T-helper 17 cell (primary cell): ENCODE data around the gene TSFM. TPM values are rescaled to one million over a fixed set of nuclear protein-coding genes. Genes with fewer than 3 reads are reported as not detected.
A peak's percentile ranks its signal among the peaks of the same experiment; 100 is the strongest.

Experiments used
- ATAC-seq: fragments of 150-1000 bp; cut with Tn5 transposase; 2 replicates; pipeline ENCODE4 v1.10.0; 2021; ENCODE audit warnings: mild to moderate bottlenecking, moderate library complexity
- DNase-seq, 3 donors: peaks; one replicate each; pipeline versions ENCODE4 v3.0.0 to v3.0.0-alpha.2; 2020 to 2021
- H3K9me3 ChIP-seq: one replicate; pipeline ENCODE4 v1.7.0; 2013; ENCODE audit warnings: low read length, mild to moderate bottlenecking; ENCODE audit not compliant: control insufficient read depth, poor library complexity, severe bottlenecking
- H3K27ac Mint-ChIP-seq: one replicate; pipeline ENCODE4 v1.8.0; 2022; ENCODE audit warnings: mild to moderate bottlenecking, moderate library complexity, mixed read lengths
- H3K27me3 Mint-ChIP-seq: one replicate; pipeline ENCODE4 v1.8.0; 2022; ENCODE audit warnings: mixed read lengths
- H3K36me3 Mint-ChIP-seq: one replicate; pipeline ENCODE4 v1.8.0; 2022; ENCODE audit warnings: low read depth, mixed read lengths
- H3K4me1 Mint-ChIP-seq: one replicate; pipeline ENCODE4 v1.8.0; 2022; ENCODE audit warnings: mild to moderate bottlenecking, mixed read lengths
- H3K4me3 Mint-ChIP-seq: one replicate; pipeline ENCODE4 v1.8.0; 2022; ENCODE audit warnings: mild to moderate bottlenecking, moderate library complexity, mixed read lengths
- total RNA-seq, 4 donors: library from RNA in 2 of 4; stranded (reverse) in 2 of 4; gene quantifications; one replicate each; pipeline ENCODE4 v1.2.3 and lab custom pipeline; 2022 to 2026

The TSFM gene
- total RNA-seq, 2 donors from 2014 or later, result 12.5 to 17.9 TPM

DNA sequence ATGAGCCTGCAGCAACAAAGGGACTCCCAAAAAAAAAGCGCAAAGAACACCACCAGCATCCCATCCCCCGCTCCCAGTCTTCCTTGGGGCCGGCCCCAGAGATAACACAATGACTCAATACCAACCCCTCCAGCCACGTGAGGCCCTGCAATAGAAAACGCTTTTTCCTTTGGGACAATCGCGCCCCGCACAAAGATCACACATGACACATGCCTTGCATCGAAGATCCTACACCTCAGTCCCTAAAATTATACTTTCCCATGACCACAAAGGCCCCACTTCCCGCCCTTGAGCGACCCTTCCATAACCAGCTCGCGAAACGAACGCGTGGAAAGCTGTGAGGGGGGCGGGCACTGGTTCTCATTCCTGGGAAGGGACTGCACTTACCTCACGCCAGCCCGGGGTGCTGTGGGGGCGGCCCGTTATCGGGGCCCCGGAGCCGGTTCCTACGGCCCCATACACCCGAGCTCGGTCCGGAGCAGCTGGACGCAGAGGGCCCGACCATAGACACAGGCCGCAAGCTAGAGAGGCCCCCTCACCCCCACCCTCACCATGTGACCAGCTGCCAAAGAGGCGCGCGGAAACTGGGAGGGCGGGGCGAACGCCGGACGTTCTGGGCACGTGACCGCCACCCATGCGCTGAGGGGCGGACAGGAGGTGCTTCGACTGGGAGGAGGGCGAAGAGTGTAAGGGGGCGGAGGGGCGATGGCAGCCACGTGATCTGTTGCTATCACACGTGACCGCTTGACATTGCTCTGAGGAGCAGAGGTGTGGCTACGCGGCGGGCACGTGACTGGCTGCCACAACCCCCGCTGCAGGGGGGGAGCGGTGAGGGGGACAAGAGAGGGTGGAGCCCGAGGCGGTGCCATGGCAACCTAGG is 30.6 kb upstream of the TSFM start, which contains the start of gene CDK4:
Gene CDK4, minus strand, starts transcription at position 523 of the 880 bp plus-strand sequence. CDS start 593 bp downstream, outside the sequence.
- Mint-ChIP-seq H3K4me3 (peak within 1 kb of the TSS; percentile 94), H3K36me3 (no peaks in the 10 kb centered on the region), H3K27ac (peak within 1 kb of the TSS; percentile 96), H3K4me1 (peaks cover 49% of the 10 kb centered on the region), H3K27me3 (no peaks in the 10 kb centered on the region)
- DNase-seq, result peak; percentile 97 to 99 (median 98)
- no peaks in the 10 kb centered on the region for H3K9me3 ChIP-seq
- peak; percentile 81 for ATAC-seq

DNA sequence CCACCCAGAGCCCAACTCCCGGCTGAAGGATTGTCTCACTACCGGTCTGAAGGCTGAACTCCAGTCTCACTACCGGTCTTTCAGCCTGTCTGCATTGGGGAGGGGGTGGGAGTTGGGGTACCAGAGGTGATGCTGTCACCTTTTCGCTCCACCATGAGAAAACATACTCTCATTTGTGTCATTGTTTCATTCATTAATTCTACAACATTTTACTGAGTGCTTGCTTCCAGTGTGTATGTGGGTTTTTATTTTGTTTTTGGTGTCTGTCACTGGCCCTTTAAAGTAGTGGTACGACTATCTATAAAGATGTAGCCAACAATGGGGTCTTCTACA is 30.0 kb upstream of the TSFM start:
- Mint-ChIP-seq H3K36me3 (no peaks in the 10 kb centered on the region), H3K27me3 (no peaks in the 10 kb centered on the region), H3K27ac (peak overlapping the region; percentile 96), H3K4me1 (peaks cover 50% of the 10 kb centered on the region), H3K4me3 (peak overlapping the region; percentile 94)
- ATAC-seq (no peak), DNase-seq (no peak)
- no peaks in the 10 kb centered on the region for H3K9me3 ChIP-seq

DNA sequence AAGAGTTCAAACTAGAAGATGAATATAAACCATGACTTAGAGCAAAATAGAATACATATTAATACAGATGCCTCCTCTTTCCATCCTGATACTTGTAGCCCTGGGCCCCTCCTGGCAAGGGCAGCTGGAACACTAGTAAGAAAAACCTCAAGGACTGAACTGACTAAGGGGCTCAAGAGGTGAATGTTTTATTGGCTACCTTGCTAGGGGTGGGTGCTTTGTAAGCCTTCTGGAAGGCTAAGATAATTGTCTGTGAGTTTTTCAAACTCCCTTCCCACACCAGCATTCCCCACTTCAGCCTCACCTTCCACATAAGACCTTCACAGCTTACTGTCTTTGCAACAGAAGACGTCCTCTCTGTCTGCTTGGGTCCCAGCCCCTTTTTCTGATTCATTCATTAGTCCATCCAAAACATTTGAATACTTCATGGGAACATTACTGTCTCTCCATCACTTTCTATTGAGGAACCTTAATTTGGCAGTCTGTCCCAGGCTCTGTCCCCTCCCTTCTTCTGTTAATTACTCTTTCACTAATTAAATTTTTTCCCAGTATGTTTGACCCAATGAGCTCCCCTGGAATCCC is 28.7 kb upstream of the TSFM start:
- Mint-ChIP-seq H3K27me3 (no peaks in the 10 kb centered on the region), H3K4me1 (peaks cover 53% of the 10 kb centered on the region), H3K36me3 (no peaks in the 10 kb centered on the region), H3K27ac (peak overlapping the region; percentile 96), H3K4me3 (peak overlapping the region; percentile 93)
- no peak for ATAC-seq
- no peaks in the 10 kb centered on the region for H3K9me3 ChIP-seq
- DNase-seq, result no peak

DNA sequence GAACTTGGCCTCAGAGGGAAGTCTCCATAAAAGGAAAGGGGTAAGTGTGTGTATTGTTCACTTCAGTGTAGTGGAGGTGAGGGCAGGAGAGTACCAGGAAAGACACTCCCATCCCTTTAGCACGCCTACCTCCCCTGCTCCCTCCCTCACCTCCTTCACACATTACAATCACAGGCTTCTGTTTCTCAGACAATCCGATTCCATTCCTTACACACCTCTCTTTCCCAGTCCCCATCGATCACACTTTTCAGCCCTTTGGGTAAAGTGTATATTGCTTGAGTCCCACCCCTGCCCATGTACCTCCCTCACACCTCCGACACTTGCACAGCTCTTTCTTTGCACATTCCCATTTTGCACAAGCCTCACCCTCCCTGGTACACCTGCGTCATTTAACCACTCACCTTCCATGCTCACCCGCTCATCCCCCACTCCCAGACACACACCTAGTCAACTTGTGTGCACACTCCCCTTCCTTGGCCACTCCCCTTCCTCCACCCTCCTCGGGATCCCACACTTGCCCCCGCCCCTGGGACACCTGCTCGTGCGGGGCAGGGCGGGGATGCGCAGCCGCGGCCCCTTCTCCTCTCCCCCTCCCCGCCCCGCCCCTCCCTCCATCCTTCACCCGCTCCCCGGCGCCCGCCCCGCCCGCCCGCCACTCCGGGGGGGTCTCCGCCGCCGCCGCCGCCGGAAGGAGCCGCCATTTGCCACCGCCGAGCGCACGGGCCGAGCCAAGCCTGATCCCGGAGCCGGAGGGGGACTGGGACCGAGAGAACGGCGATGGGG is 28.0 kb upstream of the TSFM start, which contains the start of gene MARCHF9:
Gene MARCHF9, plus strand, starts transcription at position 693 of the 783 bp plus-strand sequence. CDS start 426 bp downstream, outside the sequence.
- Mint-ChIP-seq H3K4me1 (peaks cover 57% of the 10 kb centered on the region), H3K36me3 (no peaks in the 10 kb centered on the region)

DNA sequence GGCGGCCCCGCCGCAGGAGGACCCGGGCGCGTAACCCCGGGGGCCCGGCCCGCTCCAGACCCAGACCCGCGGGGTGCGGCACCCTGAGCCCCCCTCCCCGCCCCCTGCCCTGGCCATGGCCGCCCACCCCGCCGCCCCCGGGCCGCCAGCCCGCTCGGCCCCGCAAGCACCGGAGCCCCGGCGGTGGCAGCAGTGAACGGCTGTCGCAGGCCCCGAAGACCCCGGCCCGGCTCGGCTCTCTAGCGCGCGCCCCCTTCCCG is 27.5 kb upstream of the TSFM start:
- no peak for ATAC-seq
- H3K36me3 Mint-ChIP-seq, result no peaks in the 10 kb centered on the region
- peak overlapping the region; percentile 93 for H3K4me3 Mint-ChIP-seq
- H3K27me3 Mint-ChIP-seq, result no peaks in the 10 kb centered on the region
- H3K27ac Mint-ChIP-seq, result peak overlapping the region; percentile 96
- DNase-seq, result no peak
- H3K9me3 ChIP-seq, result no peaks in the 10 kb centered on the region
- H3K4me1 Mint-ChIP-seq, result peaks cover 59% of the 10 kb centered on the region

More for the DNA sequence above, 28.0 kb upstream of the TSFM start, which contains the start of gene MARCHF9:
- H3K4me3 Mint-ChIP-seq, result peak within 1 kb of the TSS; percentile 93
- peak; percentile 79 to 88 (median 85) for DNase-seq
- H3K27me3 Mint-ChIP-seq, result no peaks in the 10 kb centered on the region
- no peaks in the 10 kb centered on the region for H3K9me3 ChIP-seq
- H3K27ac Mint-ChIP-seq, result peak within 1 kb of the TSS; percentile 96
- peak; percentile 58 for ATAC-seq

DNA sequence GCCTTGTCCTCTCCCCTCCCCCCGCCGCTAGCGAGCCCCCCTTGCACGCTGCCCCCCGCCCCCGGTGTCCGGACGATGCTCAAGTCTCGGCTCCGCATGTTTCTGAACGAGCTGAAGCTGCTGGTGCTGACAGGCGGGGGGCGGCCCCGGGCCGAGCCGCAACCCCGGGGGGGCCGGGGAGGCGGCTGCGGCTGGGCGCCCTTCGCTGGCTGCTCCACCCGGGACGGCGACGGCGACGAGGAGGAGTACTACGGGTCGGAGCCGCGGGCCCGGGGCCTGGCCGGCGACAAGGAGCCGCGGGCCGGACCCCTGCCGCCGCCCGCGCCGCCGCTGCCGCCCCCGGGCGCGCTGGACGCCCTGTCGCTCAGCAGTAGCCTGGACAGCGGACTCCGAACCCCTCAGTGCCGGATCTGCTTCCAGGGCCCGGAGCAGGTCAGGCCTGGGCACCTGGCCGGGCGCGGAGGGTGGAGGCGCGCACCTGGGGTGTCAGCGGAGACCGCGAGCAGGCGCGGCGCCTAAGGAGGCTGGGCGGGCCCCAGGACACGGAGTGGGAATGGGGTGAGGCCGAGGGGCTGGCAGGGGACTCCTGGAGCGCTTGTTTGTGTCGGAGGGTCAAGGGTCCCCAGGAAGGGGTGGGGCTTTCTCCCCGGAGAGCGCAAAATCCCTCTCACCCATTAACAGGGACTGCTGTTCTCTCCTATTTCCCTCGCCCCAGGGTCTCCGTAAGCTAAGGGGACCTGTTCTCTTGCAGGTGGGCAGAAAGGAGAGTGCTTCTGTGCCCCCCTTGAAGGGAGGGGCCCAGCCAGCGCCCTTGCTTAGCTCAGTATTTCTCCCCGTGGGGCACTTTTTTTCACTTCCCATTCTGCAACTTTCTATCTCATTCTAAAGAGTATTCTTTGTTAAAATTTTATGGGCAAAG is 26.9 kb upstream of the TSFM start:
- Mint-ChIP-seq H3K36me3 (no peaks in the 10 kb centered on the region), H3K4me3 (peak overlapping the region; percentile 92), H3K27me3 (no peaks in the 10 kb centered on the region), H3K4me1 (peaks cover 60% of the 10 kb centered on the region), H3K27ac (peak overlapping the region; percentile 87)
- no peaks in the 10 kb centered on the region for H3K9me3 ChIP-seq
- ATAC-seq (no peak), DNase-seq (peak; percentile 45 to 48 (median 48))

DNA sequence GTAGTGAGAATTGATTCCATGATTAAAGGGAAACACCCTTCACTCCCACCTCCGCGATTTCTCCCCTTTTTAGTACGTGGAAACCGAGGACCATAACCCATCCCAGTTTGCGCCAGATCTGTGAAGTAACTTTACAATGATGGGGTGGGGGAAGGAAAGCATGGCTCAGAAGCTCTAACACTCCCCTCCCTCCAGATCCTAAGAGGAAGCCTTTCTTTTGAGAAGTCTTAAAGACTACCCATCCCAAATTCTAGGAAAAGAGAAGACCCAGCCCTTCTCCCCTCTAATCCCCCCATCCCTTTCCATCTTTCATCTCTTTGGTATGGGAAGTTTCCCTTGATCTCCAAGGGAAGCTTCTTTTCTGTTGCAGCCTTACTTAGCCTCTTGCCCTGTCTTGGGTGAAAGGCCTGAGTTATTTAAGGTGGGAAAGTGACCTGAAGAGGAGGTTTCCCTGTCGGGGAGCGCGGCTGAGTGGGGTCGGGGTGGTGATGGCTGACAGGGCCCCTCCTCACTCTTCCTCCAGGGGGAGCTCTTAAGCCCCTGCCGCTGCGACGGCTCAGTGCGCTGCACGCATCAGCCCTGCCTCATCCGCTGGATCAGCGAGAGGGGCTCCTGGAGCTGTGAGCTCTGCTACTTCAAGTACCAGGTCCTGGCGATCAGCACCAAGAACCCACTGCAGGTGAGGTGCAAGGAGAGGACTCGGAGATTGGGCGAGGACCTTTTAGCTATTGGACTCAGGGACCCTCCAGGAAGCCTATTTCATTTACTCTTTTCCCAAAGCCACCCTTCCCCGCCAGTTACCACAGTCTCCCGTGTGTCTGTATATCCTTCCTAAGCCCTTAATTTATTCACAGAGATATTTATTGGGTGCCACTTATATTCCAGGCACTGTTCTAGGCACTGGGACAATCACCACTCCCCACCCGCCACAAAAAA is 25.9 kb upstream of the TSFM start:
- peak; percentile 55 to 67 (median 61) for DNase-seq
- peak; percentile 18 for ATAC-seq
- H3K36me3 Mint-ChIP-seq, result no peaks in the 10 kb centered on the region
- H3K4me3 Mint-ChIP-seq, result peak overlapping the region; percentile 92
- H3K9me3 ChIP-seq, result no peaks in the 10 kb centered on the region
- peak overlapping the region; percentile 87 for H3K27ac Mint-ChIP-seq
- peaks cover 58% of the 10 kb centered on the region for H3K4me1 Mint-ChIP-seq
- no peaks in the 10 kb centered on the region for H3K27me3 Mint-ChIP-seq

DNA sequence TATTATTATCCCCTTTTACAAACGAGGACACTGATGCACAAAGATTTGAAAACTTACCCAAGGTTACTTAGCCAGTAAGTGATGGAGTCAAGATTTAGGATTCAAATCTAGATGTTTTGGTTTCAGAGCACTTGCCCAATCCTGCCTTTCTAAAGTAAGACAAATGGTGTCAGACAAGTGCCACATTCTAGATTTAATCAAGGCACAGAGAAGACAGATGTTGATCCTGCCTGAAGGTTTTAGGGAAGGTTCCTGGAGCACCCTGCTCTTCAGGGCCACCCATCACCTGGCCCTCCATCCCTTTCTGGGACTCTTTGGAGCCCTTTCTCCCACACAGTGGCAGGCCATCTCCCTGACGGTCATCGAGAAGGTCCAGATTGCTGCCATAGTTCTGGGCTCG is 24.8 kb upstream of the TSFM start:
- no peak for ATAC-seq
- peaks cover 47% of the 10 kb centered on the region for H3K4me1 Mint-ChIP-seq
- DNase-seq, result no peak
- no peaks in the 10 kb centered on the region for H3K36me3 Mint-ChIP-seq
- no peaks in the 10 kb centered on the region for H3K27me3 Mint-ChIP-seq
- peak overlapping the region; percentile 71 for H3K27ac Mint-ChIP-seq
- peak overlapping the region; percentile 15 for H3K4me3 Mint-ChIP-seq
- H3K9me3 ChIP-seq, result no peaks in the 10 kb centered on the region

DNA sequence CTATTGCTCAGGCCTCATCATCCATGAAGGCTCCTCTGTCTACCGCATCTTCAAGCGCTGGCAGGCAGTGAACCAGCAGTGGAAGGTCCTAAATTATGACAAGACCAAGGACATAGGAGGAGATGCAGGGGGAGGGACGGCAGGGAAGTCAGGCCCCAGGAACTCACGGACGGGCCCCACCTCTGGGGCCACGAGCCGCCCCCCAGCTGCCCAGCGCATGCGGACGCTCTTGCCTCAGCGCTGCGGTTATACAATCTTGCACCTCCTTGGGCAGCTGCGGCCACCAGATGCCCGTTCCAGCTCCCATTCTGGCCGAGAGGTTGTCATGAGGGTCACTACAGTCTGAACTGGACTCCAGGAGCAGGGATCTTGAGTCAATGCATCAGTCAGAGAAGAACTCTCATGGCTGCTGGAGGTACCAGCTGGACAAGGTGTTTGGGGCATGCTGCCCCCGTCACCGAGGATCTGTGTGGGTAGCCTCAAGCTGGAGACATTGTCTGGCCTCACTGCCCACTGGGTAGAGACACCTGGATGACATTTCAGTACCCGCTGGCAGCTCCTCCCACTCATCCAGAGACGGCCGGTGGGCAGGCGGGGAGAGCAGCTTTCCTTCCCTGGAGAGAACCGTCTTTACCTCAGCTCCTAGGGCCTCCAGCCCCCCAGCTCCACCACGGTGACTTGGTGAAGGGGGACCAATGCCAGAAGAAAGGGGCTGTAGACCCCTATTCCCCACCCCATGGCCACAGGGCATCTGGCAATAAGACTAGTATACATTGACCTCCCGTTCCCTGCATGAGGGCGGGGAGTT is 23.8 kb upstream of the TSFM start:
- Mint-ChIP-seq H3K4me1 (peaks cover 40% of the 10 kb centered on the region), H3K36me3 (no peaks in the 10 kb centered on the region), H3K27me3 (peaks cover 5% of the 10 kb centered on the region), H3K27ac (peak overlapping the region; percentile 90), H3K4me3 (peak overlapping the region; percentile 15)
- ATAC-seq, result no peak
- no peaks in the 10 kb centered on the region for H3K9me3 ChIP-seq
- DNase-seq, result no peak

DNA sequence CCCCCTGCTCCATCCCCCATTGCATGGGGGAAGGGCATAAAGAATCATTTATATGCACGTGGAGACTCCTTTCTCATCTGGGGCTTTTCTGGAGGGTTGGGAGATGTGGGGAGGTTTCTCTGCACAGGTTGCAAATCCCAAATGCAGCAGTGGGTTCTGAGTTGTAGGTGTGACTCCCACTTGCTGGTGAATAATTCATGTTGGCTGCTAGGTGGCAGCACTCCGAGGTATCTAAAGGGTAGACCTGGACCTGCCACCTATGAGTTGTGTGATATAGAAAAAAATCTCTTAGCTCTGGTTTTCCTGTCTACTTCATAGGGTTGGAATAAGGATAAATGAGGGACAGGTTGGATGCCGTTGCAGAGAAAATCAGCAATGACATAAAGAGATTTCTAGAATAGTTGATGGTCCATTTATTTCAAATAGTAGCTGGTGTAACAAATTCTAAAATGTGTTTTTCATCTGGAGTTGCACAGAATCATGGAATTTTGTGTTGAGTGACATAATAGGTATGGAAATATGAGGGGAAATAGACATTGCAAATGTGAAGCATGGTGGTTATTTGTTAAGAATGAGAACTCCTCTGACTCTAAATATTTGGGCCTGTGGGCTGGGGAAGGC is 23.1 kb upstream of the TSFM start:
- peaks cover 38% of the 10 kb centered on the region for H3K4me1 Mint-ChIP-seq

More for the DNA sequence above, 23.1 kb upstream of the TSFM start:
- H3K27ac Mint-ChIP-seq, result peak overlapping the region; percentile 90
- H3K4me3 Mint-ChIP-seq, result peak overlapping the region; percentile 52
- DNase-seq, result no peak
- ATAC-seq, result peak; percentile 24
- peaks cover 11% of the 10 kb centered on the region for H3K27me3 Mint-ChIP-seq
- H3K36me3 Mint-ChIP-seq, result no peaks in the 10 kb centered on the region
- no peaks in the 10 kb centered on the region for H3K9me3 ChIP-seq
